Limb (tissue), 2 donors: ENCODE data around the gene MTNR1A.
"Not testable (repeated sequence)": the region's sequence is repeated elsewhere in the genome, so short reads cannot be mapped to it uniquely, and the experiment has no call there.

ENCODE experiments used
- DNase-seq, 2 donors: peaks; one replicate each; pipeline ENCODE4 v3.0.0-alpha.2; 2016; ENCODE audit errors: extremely low spot score in 2 of 2

Gene MTNR1A

DNA sequence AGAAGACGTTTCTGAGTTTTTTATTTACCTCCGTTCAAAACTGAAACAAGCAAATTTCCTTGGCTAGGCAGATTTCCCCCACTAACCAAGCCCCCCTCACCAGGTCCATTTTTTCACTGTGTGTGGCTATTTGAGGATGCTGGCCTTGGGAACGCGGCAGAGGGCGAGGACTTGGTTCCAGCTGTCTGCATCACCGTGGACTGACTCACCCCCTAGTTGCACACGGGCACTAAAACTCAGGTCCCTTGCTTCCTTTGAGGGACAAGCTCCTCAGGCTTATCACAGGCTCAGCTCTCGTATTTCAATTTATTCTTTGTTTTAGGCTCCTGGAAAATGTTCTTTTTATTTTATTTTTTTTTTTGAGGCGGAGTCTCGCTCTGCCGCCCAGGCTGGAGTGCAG is 8.4 kb upstream of the MTNR1A start:
- DNase-seq: no peak

GRCh38 chr4:186561748-186562147 is 6.4 kb upstream of the MTNR1A start:
- no peak for DNase-seq

- no peak for DNase-seq
Measured at GRCh38 chr4:186560647-186561046, 5.3 kb upstream of the MTNR1A start.

DNA sequence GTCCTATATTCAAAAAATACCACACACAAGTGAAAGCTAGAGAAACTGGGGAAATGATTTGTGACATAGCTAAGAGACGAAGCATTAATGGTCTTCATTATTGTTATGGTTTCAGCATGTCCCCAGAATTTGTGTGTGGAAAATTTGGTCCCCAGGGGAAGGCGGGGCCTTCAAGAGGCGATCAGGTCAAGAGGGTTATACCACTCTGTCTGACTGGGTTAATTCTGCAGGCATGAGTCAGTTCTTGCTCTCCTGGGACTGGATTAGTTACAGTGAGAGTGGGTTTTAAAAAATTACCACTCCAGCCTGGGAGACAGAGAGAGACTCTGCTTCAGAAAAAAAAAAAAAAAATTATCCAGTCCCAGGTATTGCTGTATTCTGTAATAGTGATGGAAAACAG is 2.1 kb upstream of the MTNR1A start:
- no peak for DNase-seq

DNA sequence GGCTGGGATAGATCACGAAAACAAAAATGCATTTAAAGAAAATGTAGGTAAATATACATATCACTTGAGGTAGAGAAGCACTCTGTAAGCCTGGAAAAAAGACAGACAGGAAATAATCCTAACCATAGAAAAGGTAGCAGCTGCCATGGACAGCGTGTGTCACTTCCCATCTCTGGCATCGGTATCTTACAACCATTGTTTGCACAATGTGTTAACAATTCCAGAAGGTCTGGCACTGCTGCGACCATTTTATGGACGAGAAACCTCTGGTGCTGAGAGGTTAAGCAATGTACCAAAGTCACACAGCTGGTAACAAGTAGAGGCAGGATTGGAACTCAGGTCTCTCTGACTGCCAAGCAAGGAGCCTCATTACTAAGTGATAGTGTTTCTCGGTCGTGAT is 1.7 kb upstream of the MTNR1A start:
- no peak for DNase-seq

DNA sequence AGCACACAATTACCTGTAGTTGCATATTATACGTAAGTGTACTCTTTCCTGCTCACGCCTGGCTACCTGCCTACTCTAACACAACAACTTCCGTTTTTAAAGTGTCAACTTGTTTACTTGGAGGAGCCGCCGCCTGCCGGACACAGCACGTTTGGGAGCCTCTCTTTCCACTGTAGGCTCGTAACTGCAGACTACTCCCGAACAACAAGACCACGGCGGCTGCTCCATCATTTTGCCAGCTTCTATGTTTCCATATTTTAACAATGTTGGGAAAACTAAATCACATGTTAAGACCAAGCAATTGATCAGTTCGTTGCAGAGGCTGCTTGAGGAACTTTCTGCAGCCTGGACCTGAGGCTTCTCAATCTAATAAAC is 841 bp downstream of the MTNR1A start:
- DNase-seq: peak; percentile 29 to 44

DNA sequence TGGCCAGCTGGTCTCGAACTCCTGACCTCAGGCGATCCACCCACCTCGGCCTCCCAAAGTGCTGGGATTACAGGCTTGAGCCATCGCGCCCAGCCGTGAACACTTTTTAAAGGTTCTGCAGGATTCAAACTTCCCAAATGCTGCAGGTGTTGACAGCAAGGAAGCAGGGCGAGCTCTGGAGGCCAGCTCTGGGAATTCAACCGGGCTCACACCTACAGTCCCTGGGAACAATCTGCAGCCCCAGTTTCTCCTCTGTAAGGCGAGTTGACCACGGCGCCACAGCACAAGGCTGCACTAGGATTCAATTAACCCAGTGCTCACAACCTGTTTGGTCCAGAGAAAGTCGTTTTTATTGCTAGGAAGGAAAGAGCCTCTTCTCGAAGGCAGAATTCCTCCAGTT is 1.6 kb downstream of the MTNR1A start:
- no peak for DNase-seq

DNA sequence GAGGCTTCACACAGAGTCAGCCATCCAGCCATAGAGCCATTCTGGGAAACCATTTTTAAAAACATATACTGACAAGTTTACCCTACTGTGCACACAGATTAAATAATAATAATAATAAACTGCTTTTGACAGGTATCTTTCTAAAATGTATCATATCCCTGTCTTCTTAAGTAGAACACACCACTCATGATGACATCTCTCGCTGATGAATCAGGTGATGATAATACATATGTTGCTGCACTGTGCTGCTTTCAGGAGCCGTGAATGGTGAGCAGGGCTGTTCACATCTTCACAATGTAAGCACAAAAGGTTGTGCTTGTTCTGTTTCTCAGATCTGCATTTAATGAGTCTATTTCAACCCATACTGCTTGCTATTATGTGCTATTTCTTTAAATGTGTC is 3.5 kb downstream of the MTNR1A start:
- no peak for DNase-seq

DNA sequence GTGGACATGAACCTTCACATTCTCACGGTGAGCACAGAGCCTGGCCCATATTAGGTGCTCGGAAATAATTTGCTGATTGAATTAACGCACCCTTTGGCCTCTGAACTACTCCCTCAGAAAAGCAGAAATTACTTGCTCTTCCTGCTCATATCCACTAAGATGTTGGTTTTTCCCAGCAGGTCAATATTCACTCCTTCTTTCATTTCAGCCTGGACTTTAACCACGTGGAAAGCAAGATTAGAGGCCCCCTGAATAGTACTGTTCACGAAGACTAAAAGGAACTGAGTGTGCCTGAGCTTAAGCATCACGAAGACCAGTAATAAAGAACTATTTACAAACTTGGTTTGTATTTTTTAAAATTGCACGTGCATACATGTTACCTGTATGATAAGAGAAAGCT is 9.9 kb downstream of the MTNR1A start:
- DNase-seq: no peak

DNA sequence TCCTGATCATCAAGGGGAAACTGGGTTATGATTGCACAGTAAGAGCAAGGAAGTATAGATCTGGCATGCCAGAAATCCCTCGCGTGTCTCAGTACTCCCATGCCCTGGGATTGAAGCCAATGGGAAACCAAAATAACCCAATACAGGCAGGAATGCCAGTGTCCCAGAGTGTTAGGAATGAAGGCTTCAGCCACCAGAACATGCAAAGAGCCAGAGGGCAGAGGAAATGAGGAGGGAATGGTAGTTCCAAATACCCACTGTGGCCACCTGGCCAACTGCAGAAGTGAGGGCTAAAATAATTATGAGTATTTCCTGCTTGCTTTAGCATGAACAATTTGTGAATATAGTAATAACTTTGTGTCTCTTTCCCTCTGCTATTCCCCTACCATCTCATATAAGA is 12.2 kb downstream of the MTNR1A start:
- DNase-seq: no peak

- DNase-seq: no peak
Measured at GRCh38 chr4:186541801-186542200, 13.6 kb downstream of the MTNR1A start.

- DNase-seq: no peak
Measured at GRCh38 chr4:186537843-186538521, 17.4 kb downstream of the MTNR1A start.

DNA sequence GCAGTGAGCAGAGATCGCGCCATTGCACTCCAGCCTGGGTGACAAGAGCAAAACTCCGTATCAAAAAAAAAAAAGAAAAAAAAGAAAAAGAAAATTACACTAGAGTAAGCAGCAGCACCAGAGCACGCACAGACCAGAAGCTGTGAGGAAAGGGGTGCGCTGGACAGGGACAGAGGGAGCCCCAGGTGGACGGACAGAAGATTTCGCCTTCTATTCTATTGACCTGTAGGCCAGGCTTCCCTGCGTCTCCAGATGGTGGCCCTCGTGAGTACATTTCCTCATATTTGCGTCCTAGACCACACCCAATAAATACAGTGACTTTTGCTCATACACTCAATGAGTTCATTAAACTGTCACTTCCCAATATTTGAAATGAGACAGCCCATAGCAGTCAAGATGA is 19.1 kb downstream of the MTNR1A start:
- DNase-seq: no peak

- no peak for DNase-seq
Measured at GRCh38 chr4:186534056-186534455, 21.3 kb downstream of the MTNR1A start.

DNA sequence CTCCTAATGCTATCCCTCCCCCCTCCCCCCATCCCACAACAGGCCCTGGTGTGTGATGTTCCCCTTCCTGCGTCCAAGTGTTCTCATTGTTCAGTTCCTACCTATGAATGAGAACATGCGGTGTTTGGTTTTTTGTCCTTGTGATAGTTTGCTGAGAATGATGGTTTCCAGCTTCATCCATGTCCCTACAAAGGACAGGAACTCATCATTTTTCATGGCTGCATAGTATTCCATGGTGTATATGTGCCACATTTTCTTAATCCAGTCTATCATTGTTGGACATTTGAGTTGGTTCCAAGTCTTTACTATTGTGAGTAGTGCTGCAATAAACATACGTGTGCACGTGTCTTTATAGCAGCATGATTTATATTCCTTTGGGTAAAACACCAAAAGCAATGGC is 31.4 kb downstream of the MTNR1A start:
- DNase-seq: not testable (repeated sequence)

- DNase-seq: no peak
Measured at GRCh38 chr4:186516287-186516686, 39.1 kb downstream of the MTNR1A start.

- DNase-seq: no peak
Measured at GRCh38 chr4:186514271-186514950, 41.0 kb downstream of the MTNR1A start.

GRCh38 chr4:186504771-186505170 is 50.6 kb downstream of the MTNR1A start:
- not testable (repeated sequence) for DNase-seq

DNA sequence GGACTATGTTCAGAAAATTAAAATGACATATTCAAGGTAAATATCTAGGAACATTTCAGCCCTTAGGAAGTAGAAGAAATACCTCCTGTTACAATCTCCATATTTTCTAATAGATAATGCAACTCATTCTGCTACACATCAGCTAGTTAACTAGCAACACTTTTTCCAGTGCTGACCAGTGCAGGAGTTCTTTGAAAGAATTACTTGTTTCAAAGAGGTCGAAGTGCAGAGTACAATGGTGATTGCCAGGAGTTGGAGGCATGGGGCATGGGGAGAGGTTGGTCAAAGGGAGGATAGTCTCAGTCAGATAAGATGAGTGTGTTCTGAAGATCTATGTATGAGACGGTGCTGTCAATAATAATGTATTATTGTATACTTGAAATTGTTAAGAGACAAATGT is 53.1 kb downstream of the MTNR1A start:
- DNase-seq: no peak

- DNase-seq: no peak
Measured at GRCh38 chr4:186501554-186501953, 53.8 kb downstream of the MTNR1A start.

GRCh38 chr4:186500721-186501304 is 54.6 kb downstream of the MTNR1A start:
- DNase-seq: no peak

DNA sequence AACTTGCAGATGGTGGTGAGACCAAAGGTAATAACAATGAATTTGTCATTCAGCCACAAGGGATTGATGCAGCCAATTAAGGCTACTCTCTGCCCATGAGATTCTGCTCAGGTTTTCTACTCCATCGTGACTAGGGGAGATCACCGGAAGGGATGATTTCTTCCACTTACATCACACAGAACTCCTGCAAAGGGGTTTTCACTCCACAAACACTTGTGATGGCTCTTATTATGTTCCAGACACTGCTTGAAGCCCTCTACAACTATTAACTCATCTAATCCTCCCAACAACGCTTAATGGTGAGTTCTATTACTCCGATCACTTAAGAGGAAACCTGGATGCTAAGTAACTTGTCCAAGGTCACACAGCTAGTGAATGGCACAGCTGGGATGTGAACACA is 55.9 kb downstream of the MTNR1A start:
- DNase-seq: no peak

- no peak for DNase-seq
Measured at GRCh38 chr4:186497043-186497442, 58.3 kb downstream of the MTNR1A start.
